Inflammatory macrophage treated with lipopolysaccharide for 1 hour (primary cell): ENCODE measurements around the gene LMO7.
"Not testable (repeated sequence)": the region's sequence is repeated elsewhere in the genome, so short reads cannot be mapped to it uniquely, and the experiment has no call there.

Experiments
- DNase-seq, 2 donors: peaks; one replicate each; pipeline ENCODE4 v3.0.0-alpha.2; 2020 to 2022

The LMO7 gene

DNA sequence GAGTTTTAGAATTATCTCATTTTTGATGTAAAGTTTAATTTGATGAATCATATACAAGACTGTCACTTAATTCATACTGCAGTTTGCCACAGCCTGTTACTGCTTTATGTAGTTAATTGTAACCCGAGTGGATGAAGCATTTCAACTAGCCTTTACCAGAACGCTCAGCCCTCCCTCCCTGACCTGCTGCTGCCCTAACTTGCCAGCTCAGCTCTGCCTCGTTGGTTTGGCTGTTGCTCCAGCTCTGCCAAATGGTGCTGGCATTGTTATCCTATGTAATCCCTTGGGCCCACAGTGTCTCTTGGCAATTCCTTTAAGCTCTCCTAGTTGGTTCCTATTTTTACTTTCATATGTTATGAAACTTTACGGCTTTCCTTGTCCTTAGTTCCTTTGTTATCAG lies 113.3 kb downstream of the LMO7 start:
- DNase-seq: no peak

DNA sequence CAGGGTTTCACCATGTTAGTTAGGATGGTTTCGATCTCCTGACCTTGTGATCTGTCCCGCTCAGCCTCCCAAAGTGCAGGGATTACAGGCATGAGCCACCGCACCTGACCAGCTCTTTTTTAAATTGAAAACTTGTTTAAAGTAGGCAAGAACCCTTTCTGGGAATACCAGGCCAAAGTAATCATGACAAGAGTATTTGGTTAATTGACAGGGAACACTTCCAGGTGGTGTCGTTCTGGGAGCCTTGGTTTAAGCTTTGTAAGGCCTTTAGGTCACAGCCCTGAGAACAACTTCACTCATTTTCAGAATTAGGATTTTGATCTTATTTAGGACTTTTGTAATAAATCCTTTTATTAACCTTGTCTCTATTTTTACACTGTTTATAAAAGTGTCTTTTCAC lies 115.2 kb downstream of the LMO7 start:
- DNase-seq: no peak

DNA sequence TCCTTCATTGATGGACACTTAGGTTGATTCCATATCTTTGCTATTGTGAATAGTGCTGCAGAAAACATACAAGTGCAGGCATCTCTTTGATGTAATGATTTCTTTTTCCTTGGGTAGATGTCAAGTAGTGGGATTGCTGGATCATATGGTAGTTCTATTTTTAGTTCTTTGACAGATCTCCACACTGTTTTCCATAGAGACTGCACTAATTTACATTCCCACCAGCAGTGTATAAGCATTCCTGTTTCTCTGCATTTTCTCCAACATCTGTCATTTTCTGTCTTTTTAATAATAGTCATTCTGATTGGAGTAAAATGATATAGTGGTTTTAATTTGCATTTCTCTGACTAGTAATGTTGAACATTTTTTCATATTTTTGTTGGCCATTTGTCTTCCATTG lies 116.7 kb downstream of the LMO7 start:
- DNase-seq: no peak

DNA sequence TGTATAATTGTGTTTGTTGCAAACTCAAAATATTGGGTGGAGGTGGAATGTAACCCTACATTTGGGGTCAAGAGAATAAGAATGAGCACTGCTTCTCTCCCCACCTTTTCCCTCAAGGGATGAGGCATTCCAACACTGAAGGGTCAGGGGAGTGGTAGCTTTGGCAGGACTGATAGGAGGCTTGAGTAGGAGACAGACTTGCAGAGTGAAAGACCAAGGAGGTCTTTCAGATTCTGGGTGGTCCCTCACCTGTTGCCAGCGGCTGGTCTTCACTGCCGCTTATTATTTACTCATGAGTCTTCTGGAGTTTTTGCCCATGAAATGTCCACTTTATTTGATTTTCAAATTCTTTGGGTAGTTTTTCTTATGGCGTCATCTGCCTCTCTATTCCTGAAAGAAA lies 118.8 kb downstream of the LMO7 start:
- no peak for DNase-seq

DNA sequence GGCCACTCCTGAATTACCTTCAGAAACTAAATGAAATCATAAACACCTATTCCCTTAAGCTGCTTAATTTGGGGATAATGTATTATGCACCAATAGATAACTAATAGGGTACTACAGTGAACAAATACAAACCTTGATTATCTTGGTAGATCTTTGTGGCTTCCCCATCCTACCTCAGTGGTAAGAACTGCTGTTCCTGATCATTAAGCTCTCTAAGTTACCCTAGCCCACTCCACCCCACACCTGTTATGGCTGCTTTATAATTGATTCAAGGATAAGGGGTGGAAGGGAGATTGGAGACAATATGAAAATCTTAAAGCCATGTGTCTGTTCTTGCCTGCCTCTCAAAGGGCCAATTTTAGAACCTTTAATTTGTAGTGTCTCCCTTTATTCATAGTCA lies 121.2 kb downstream of the LMO7 start:
- no peak for DNase-seq

DNA sequence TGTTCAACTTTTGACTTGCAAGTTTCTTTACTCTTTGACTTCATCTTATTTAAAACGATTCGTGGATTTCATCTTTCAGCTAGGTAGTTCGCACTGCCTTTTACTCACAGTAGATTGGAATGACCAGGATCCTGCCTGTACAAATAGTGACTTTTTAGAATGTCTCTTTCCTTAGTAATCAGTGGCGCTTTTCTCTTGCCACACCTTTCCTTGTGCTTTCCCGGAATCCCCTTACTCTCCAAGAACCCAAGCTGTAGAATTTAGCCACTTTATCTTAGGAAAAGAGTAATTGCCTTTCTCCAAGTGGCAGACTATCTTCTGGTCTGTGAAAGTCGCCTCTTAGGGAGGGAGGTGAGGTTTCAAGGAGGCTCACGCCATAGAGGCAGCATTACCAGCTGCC lies 123.4 kb downstream of the LMO7 start:
- DNase-seq: no peak

DNA sequence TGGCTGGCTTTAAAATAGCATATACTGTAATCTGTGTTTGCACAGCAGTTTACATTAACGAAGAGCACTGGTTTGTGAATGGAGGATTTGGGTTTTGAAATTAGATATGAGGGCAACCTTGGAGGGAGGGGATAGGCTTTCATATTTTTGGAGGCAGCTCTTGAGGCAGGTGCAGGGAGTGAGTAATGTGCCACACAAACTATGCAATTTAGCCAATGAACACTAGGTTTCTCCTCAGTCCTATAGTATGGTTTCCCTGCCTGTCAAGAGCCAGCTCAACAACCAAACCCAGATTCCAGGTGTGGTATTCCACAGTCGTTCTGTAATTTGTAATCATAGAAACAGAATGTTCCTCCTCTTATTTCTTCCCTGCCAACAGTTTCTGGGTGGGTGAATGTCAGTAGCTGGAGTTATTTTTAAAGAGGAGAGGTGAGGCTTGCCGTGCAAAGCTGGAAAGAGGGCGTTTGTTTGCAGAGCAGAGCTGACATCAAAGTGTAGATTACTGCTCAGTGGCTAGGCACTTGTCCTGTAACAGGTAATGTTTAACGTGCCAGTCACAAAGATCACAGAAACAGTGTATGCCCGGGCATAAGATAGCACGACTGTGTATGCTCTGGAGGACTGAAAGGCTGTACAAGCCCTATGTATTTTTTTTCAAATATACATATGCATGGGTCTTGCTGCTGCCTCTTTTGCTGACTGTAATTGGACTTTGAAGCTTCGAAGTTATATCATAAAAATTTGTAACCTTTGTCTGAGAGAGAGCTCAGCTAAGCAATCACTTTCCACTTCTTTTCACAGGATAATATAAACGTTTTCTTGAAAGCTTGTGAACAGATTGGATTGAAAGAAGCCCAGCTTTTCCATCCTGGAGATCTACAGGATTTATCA lies 124.2 kb downstream of the LMO7 start:
- DNase-seq: no peak

DNA sequence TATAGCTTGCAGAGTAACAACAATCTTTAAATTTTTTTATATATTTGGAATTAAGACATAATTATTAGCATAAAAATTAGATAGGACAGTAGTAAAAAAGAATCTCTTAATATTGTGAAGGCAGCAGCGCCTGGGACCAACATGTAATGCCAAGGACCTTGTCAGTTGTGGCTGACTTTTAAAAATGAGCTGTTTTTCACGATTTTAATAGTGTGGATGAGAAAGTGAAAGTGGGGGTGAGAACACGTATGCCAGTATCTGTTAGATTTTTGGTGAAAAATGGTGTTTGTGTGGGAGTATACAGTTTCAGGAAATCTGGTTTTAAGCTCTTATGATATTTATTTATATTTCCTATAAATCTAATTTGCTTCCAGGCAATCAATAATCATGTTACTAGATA lies 125.2 kb downstream of the LMO7 start:
- no peak for DNase-seq

DNA sequence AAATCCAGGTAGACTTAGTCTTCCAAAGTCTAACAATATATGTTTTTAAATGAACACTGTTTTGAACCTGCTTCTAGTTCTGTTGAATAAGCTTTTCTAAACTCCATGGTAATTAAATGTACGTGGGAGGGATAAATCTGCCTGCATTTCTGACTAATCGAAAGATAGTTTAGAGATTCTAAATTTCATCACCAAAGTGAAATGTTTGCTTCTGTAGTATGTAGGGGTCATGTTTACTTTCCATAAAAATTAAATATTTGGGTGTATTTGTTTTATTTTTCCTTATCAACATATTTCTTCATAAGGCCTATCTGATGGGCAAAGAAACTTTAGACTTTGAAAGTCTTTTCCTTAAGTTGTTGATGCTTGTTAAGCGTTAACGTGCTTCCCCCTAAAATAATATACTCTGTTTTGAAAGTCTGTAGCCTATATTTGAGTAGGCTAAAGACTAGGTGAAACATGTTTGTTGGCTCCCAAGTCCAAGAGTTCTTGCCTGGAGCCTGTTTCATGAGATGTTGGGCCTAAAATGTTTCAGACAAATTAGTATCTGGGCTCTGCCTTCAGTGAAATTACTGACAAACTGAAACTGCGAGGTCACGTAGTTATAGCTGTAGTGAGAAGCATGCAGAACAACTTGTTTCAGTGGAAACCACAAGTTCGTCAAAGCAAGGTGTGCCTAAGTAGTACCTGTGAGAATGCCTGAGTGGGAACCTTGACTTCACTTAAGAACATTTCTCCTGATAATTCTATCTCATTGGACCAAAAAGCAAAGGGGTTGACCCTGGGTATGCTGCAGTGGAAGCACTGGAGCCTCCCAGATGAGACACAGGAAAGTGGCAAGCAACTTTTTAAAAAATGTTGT lies 126.2 kb downstream of the LMO7 start:
- no peak for DNase-seq

DNA sequence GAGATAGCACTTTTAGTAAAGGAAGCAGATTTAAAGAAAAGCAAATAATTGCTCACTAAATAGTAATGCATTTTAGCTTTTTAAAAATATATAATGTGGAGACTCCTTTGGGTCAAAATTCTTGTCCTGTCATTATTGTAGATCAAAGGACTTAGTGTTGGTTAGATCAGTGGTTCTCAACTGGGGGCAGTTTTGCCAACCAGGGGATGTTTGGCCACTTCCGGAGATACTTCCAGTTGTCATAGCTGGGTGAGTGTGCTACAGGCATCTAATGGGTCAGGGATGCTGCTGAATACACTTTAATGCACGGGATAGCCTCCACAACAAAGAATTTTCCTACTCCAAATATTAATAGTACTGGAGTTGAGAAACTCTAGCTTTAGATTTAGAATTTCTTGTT lies 126.8 kb downstream of the LMO7 start:
- DNase-seq: no peak

DNA sequence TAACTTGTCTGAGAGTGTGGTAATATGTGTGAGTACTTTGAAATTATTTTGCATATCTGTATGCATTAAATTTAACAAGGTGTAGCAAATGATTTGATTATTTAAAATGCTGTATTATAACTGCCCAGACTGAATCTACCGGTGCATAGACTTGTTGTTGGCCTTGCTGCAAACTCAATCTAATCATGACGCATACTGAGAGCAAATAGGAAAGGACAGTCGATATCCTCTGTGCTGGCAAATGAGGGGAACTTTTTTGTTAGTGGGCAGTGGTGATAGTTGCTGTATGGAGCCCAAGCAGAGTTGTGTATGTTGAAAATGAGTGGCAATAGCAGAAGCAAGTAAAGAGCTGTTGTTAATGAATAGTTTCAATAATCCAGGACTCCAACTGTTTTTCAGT lies 127.4 kb downstream of the LMO7 start:
- no peak for DNase-seq

DNA sequence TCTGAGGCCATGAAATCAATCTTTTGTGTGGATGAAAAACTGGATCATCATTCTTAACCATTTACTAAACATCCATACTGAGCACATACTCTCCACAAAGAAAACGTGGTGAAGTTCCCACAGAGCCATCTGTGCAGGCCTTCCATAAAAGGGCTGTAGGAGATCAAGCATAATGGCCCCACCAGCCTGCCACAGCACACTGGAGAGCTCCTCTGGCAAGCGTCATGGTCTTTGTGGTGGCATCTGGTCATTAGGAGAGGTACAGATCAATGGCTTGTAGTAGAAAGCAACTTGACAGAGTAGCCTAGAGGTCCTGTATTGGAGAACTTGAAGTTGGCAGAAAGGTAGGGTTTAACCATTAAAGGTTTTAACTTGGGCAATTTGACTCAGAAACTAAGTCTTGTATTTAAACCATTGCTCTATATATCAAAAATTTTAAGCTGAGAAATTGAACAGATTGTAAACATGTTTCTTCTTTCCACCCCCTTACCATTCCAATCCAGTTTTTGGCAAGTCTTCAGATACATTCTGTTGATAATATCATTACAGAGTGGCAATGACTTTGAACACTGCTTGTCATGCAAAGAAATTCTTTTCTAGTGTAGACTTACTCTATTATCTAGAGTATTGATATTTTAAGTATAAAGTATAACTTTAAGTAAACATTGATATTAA lies 128.3 kb downstream of the LMO7 start:
- no peak for DNase-seq

DNA sequence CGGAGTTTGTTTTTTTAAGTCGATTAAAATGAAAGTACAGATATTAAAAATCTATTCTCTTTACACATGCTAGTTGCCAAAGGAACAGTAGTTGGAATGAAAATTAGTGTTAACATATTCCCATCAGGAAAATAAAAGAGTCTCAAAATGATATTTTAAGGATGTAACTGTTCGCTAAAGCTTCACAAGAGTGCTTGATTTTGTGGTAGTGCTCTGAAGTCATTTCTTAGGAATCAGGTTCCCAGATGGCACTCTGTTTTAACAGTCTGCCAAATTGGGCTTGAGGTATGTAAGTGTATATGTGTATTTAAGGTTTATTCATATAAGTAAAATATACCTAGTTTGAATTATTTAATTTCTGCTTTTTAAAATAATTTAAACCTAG lies 128.8 kb downstream of the LMO7 start:
- no peak for DNase-seq

DNA sequence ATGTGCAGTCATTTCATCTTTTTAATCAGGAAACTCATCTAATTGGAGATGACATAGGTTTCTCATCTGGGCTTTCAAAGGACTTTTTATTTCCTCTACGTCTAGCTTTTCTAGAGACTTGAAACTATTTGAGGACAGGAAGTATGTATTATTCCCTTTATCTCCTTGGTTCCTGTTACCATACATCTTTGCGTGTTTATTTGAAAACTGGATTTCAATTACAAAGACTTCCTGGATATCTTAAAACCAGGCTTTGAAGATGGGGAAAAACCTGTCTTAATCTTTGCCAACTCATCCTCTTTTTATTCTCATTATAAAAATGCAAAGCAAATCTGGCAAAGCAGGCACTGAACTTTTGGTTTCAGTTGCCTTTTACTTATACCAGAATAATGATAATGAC lies 130.5 kb downstream of the LMO7 start:
- DNase-seq: no peak

DNA sequence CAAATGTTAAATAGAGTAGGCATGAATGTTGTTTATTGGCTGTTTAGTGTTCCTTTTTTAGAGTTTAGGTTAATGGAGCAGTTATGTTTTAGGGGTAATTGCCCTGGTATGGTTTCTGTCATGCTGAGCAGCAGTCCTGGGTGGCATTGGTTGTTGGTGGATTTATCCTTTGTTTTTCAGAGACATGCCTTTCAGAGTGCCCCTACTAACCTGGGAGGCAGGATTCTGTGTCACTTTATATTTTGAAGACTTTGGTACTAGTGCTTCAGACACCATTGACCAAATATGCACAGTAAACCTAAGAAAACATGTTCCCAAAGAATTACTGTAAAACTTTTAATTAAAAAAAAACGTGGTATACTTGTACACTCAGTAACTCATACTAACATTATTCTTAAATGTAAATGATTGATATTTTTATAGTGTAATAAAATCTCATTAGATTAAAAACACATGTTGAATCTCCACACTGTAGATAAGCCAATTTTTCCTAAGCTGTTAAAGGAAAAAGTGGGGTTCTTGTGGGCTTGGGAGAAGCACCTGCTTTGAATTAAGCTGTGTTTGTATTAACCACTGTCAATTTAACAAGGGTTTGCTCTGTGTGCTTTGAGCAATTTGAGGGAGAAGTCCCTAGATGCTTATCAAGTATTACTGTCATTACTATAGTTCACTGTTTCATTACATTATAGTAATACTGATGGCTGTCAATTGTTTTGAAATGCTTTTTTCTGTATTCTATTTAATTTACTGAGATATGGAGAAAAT lies 133.2 kb downstream of the LMO7 start:
- no peak for DNase-seq

DNA sequence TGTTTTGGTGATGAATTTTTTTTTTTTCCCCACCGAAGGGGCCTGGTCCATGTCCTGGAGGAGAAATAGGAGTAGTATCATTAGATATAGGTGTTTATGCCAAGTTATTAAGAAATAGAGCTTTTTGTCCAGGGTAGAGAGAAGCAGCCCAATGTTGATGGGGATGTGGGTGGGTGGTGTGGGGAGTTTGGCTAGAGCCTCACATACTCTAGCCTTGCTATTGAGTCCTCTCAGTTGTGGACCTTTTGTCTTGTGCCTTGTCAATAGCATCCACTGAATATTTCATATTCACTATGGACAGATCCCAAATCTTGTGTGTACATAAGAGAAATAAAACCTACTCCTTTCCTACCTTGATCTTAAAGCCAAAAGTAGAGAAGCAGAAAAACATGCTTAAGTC lies 134.0 kb downstream of the LMO7 start:
- no peak for DNase-seq

DNA sequence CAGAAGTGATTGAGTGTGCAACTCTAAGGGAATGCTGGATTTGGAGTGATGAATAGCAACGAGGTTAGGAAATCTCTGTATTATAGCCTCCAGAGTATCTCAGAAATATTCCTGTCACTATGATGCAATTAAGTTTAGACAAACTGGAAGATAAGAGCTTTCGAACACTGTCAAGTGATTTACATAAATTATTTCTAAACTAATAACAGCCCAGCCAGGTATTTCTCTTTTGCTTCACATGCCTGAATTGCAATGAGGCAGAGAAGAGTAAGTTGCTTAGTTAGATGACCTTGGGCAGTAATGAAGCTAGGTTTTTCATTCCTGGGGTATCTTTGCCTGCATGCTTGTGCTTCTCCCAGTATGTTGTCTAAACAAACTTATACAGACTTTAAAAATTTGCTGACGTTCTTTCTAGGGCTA lies 134.5 kb downstream of the LMO7 start:
- no peak for DNase-seq

DNA sequence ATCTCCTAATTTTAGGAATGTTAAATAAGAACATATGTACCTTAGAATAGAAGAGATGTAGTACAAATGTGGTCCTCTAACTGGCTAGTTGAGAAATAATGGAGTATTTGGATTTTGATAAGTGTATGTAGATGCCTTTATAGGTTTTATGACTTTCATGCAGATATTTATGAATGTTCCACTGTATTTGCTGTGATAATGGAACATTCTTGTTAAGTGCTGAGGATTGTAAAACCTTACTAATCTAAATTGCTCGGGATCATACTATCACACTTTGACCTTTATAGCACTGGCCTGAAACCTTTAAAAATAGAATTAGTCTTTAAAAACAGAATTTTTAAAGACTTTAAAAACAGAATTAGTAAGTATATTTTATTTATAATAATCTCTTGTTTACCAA lies 135.1 kb downstream of the LMO7 start:
- DNase-seq: no peak

DNA sequence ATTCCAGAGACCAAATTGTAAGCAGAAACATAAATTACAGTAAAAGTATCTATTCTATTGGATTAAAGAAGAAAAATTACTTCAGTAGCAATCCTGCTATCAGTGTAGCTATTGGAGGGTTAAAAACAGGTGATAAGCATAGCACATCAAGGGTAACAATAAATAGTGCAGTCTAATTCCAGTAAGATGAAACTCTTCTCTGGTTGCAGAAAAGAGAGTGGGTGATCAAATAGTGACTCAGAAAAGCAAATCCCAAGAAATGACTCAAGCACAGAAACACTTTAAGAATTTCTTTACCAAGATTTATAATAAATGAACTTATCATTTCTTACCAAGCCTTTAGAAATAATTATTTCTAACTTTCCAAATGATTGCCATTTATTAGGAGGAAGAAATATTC lies 135.7 kb downstream of the LMO7 start:
- DNase-seq: no peak

DNA sequence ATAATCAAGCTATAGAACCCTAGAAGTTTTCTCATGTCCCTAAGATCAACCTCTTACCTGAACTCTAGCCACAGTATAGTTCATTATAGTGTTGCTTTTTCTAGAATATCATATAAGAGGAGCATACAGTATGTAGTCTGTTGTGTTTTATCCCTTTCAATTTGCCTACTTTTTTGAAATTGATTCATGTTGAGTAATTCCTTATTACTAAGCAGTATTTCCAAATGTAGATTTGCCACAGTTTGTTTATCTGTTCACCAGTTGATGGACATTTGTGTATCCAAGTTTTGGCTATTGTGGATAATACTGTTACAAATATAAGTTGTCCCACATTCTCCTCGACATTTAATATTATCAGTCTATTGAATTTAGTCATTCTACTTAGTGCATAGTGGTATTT lies 138.0 kb downstream of the LMO7 start:
- DNase-seq: no peak

DNA sequence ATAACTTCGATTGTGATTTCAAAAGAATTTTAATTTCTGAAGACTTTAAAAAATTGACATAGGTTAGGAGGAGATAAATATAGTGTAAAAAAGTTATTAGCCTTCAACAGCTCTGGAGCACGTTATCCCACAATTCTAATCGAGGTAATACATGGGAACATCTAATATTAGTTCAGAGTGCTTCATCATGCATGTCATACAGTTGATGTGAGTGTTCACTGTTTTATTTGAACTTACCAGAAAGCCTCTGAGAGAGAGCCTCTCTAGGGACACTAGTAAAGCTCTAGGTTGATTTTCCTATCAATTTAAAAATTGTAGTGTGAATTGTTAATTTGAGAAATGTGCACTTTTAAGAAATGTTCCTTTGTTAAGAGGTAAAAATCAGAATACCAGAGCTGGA lies 140.4 kb downstream of the LMO7 start:
- DNase-seq: no peak

DNA sequence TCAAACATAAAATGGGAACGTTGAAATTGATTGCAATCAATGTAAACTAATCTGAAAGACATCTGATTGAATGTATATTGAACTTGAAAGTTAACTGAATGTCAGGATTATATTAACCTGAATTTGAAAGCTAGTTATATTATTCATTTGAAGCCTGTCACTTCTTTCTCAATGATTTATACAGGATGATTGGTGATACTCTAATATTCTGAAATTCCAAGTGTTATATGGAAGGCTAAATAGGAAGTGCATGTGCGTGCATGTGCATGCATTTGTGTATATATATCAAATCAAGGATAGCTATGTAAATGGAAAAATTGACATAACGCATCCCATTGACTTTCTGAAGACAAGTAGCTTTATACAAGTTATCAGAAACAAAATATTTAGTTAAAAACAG lies 143.3 kb downstream of the LMO7 start:
- no peak for DNase-seq

DNA sequence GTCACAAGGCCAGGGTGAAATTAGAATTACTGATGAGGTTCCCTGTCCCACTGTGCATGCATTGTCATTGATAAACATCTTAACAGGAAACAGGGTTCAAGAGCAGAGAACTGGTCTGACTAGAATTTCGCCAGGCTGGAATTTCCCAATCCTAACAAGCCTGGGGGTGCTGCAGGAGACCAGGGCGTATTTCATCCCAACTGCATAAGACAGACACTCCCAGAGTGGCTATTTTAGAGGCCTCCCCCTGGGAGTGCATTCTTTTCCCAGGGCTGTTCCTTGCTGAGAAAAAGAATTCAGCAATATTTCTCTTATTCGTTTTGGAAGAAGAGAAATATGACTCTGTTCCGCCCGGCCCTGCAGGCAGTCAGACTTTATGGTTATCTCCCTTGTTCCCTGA lies 144.0 kb downstream of the LMO7 start:
- DNase-seq: not testable (repeated sequence)
